HG02759 (cell line): ENCODE data around the gene KRT35.

ENCODE experiments used
- ATAC-seq: cut with Tn5 transposase; IDR thresholded peaks from one replicate; pipeline ENCODE4 v1.9.1; 2021; ENCODE audit warnings: mild to moderate bottlenecking, moderate library complexity; ENCODE audit not compliant: unreplicated experiment

KRT35 gene

GRCh38 chr17:41512546-41513167, 31.7 kb upstream of the KRT35 start:
- no peak for ATAC-seq

GRCh38 chr17:41511716-41512115, 30.8 kb upstream of the KRT35 start:
- no peak for ATAC-seq

GRCh38 chr17:41511116-41511515, 30.2 kb upstream of the KRT35 start:
- no peak for ATAC-seq

GRCh38 chr17:41510251-41511065, 29.5 kb upstream of the KRT35 start:
- no peak for ATAC-seq

- ATAC-seq = no peak
Measured at GRCh38 chr17:41507315-41507880, 26.4 kb upstream of the KRT35 start.

- ATAC-seq = no peak
Measured at GRCh38 chr17:41505809-41506767, 25.1 kb upstream of the KRT35 start.

GRCh38 chr17:41505007-41505808, 24.3 kb upstream of the KRT35 start, which contains the start of gene KRT13:
TSS of gene KRT13 (minus strand) at chr17:41505612. CDS start at chr17:41505550, 62 bp downstream.
- no peak for ATAC-seq

GRCh38 chr17:41504246-41504977, 23.5 kb upstream of the KRT35 start:
- ATAC-seq = no peak

GRCh38 chr17:41503202-41503601, 22.3 kb upstream of the KRT35 start:
- no peak for ATAC-seq

GRCh38 chr17:41500131-41500911, 19.4 kb upstream of the KRT35 start:
- ATAC-seq = no peak

- no peak for ATAC-seq
Measured at GRCh38 chr17:41499714-41500113, 18.8 kb upstream of the KRT35 start.

- ATAC-seq = no peak
Measured at GRCh38 chr17:41498276-41498675, 17.3 kb upstream of the KRT35 start.

- ATAC-seq = peak; percentile 68
Measured at GRCh38 chr17:41496803-41497484, 16.0 kb upstream of the KRT35 start.

- no peak for ATAC-seq
Measured at GRCh38 chr17:41494524-41494923, 13.6 kb upstream of the KRT35 start.

- no peak for ATAC-seq
Measured at GRCh38 chr17:41492771-41493170, 11.8 kb upstream of the KRT35 start.

GRCh38 chr17:41492351-41492750, 11.4 kb upstream of the KRT35 start:
- no peak for ATAC-seq

GRCh38 chr17:41491476-41491875, 10.5 kb upstream of the KRT35 start:
- no peak for ATAC-seq
